RPMI7951 (cell line): ENCODE measurements around the gene TTL. TPM values are rescaled to one million over a fixed set of nuclear protein-coding genes. Genes with fewer than 3 reads are reported as not detected.

ENCODE experiments used
- DNase-seq: peaks from one replicate; pipeline ENCODE4 v3.0.0-alpha.2; 2012; ENCODE audit warnings: low read depth
- total RNA-seq: library from RNA; depleted of rRNA; stranded (reverse); fragments of >200 nt; shearing (Covaris generic); gene quantifications from 2 replicates; pipeline ENCODE4 v1.2.3, GENCODE V29; 2014; rRNA removed

Gene TTL
- total RNA-seq, 1 experiment from 2014 or later: 58.9 TPM

GRCh38 chr2:112583497-112584133 lies 101.7 kb downstream of the TTL start:
- DNase-seq: peak; percentile 65

- peak; percentile 97 for DNase-seq
These were observed 102.4 kb downstream of the TTL start, which contains the start of gene CHCHD5 for GRCh38 chr2:112584134-112584890. Gene CHCHD5, plus strand, starts transcription at chr2:112584609. Its CDS starts 39 bp downstream, at chr2:112584648.

- no peak for DNase-seq
These were observed 102.9 kb downstream of the TTL start for GRCh38 chr2:112584891-112585250.

- no peak for DNase-seq
These were observed 103.4 kb downstream of the TTL start for GRCh38 chr2:112585400-112585799.

GRCh38 chr2:112585873-112586464 lies 104.0 kb downstream of the TTL start:
- no peak for DNase-seq

GRCh38 chr2:112588611-112589045 lies 106.7 kb downstream of the TTL start:
- no peak for DNase-seq

Other genes with a start within 250 kb of the TTL start
- 10.3 and 10.5 TPM in 2 replicates for gene ZC3H8, start 227.1 kb upstream of the TTL start, total RNA-seq
- gene ZC3H6, start 206.6 kb upstream of the TTL start, total RNA-seq: 4.3 and 5.6 TPM in 2 replicates
- gene RGPD8, start 48.5 kb upstream of the TTL start, total RNA-seq: 3.4 and 3.7 TPM in 2 replicates
- gene POLR1B, start 60.3 kb downstream of the TTL start, total RNA-seq: 19.7 and 21.3 TPM in 2 replicates
- 31.6 and 32.2 TPM in 2 replicates for gene CHCHD5, start 102.5 kb downstream of the TTL start, total RNA-seq
- 124 and 127 TPM in 2 replicates for gene SLC20A1, start 163.8 kb downstream of the TTL start, total RNA-seq
- gene NT5DC4, start 238.9 kb downstream of the TTL start, total RNA-seq: not detected in 2 replicates